ENCODE results near the gene MYO1F. TPM values are rescaled to one million over a fixed set of nuclear protein-coding genes. Genes with fewer than 3 reads are reported as not detected.

MYO1F gene
- total RNA-seq: 0.34 and 0.47 TPM in 2 replicates

DNA sequence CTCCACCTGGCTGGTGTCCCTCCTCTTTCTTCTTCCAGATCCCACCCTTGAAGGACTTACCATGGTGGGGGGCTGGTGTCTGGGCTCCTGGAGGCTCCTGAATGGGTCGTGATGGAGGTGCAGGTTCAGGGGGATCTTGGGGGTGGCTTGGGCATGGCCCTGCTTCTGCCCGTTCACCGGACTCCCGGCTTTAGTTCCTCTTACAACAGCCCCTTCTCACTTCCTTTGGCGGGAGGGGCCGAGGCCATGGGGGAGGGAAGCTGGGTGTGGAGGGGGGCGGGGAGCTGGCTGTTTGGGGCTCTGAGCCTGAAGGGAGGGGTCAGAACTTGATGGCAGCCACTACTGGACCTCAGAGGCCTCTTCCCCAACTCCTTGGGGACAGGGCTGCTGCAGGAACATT is at the start of gene MYO1F:
Gene MYO1F (minus strand): TSS at position 196 of the 400 bp plus-strand sequence. CDS start 133 bp downstream, at position 63.

DNA sequence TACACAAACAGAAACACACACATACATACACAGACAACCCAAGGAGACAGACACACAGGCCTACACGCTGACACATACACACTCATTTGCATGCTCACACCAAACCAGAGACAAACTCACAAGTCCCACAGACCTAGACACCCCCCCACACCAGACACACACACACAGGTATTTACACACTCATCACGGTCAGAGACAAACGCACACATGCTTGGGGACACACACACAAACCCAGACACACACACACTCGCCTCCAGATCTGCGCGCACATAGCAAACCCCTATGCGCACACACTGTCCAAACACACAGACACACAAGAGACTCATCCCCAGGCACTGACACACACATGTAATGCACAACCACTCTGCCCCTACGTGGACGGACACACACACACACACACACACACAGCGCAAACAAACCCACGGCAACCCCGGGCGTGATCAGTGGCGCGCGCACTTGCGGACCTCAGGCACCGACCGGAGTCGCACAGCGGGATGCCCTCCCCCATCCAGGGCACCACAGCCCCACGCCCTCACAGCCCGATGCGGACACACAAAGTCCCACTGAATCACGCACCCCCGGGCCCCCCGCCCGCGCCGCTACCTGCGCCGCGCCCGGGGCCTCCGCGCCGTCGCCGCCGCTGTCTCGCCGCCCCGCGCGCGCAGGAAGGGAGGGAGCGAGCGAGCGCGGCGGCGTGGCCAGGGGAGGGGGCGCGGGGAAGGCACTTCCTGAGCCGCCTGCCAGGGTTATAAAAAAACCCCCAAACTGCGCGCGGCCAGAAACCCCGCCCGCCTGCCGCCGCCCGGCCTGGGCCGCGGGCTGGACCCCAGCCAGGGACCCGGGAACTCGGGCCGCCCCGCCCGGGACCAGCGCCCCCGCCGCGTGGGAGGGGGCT is 33.0 kb upstream of the MYO1F start, which contains the start of gene ADAMTS10:
Gene ADAMTS10 (minus strand): TSS at position 675 of the 895 bp plus-strand sequence. CDS start 5,005 bp downstream, outside the sequence.

DNA sequence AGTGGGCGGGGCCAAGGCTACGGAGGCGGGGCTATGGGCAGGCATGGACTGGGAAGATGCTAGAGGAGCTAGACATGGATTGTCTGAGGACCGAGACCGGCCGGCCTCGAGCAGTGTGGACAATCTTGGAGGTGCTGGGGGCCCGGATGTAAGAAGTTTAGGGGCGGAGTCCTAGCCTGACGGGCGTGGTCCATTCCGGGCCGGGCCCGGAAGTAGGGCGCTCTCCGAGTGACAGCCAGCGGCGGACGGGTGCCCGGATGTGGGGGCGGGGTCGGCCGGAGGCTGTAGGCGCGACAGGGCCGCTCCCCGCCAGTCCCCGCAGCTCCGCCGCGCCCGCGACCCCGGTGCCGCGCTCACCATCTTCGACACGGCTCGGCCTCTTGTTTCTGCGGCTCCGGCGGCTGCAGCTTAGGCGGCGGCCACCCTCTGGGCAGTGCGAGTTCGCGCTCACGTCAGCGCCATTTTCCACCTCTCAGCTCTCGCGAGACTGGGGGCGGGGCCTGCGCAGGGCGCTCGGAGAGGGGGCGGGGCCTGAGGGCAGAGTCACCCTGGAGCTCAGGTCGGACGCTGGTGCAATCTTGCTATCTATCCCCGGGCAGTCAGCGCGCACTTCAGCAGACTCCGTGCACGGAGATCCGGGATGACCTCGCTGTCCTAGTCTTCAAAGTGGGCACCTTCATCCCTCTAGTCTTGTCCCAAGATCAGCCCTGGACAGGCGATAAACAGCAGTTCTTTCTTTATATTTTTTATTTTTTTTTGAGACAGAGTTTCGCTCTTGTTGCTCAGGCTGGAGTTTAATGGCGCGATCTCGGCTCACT is 63.3 kb downstream of the MYO1F start, which contains the start of gene ZNF414:
Gene ZNF414 (minus strand): TSS at position 481 of the 818 bp plus-strand sequence. CDS start 121 bp downstream, at position 360.

Other genes starting within 250 kb of the MYO1F start
- gene KANK3, start 234.2 kb downstream of the MYO1F start, total RNA-seq: 0.16 and 0.26 TPM in 2 replicates
- 1.7 and 3.0 TPM in 2 replicates for gene ANGPTL4, start 213.3 kb downstream of the MYO1F start, total RNA-seq
- 73.1 and 78.3 TPM in 2 replicates for gene RAB11B, start 187.1 kb downstream of the MYO1F start, total RNA-seq
- 54.2 and 58.0 TPM in 2 replicates for gene MARCHF2, start 164.1 kb downstream of the MYO1F start, total RNA-seq
- gene HNRNPM, start 132.5 kb downstream of the MYO1F start, total RNA-seq: 52.8 and 55.5 TPM in 2 replicates
- gene PRAM1, start 74.8 kb downstream of the MYO1F start, total RNA-seq: 0.16 TPM in 1 of 2 replicates, not detected in the other
- 2.2 and 4.7 TPM in 2 replicates for gene ZNF414, start 63.3 kb downstream of the MYO1F start, total RNA-seq
- gene ADAMTS10, start 33.3 kb upstream of the MYO1F start, total RNA-seq: 6.8 and 8.1 TPM in 2 replicates
- not detected in 2 replicates for gene NFILZ, start 53.2 kb upstream of the MYO1F start, total RNA-seq
- gene ACTL9, start 121.4 kb upstream of the MYO1F start, total RNA-seq: not detected in 2 replicates
- gene OR2Z1, start 144.2 kb upstream of the MYO1F start, total RNA-seq: not detected in 2 replicates

All from bronchial smooth muscle cell (primary cell).